ENCODE data around the gene EID3. TPM values are rescaled to one million over a fixed set of nuclear protein-coding genes. Genes with fewer than 3 reads are reported as not detected.

EID3 gene
- total and polyA plus RNA-seq, 2 of the 8 experiments (the other 6 are each of a cell fraction or from before 2014, with no cell fraction given), result 1.2 to 2.8 TPM

GRCh38 chr12:104342147-104342546, 38.6 kb downstream of the EID3 start:
- Histone ChIP-seq H2BK12ac (ENCODE audit: low read depth, low read length) (no peak overlapping the region), H3K4me1 (replicated peaks in 1 of 4; ENCODE audit: control insufficient read depth in 3 of 4, insufficient read depth in 4 of 4, low read length in 3 of 4) (no peaks in the 10 kb centered on the region), H3K4me2 (ENCODE audit: insufficient read depth in 1 of 2, low read depth in 2 of 2, low read length in 2 of 2) (no peak overlapping the region), H2AK5ac (ENCODE audit: low read depth, low read length) (no peak overlapping the region), H3K14ac (ENCODE audit: insufficient read length) (no peak overlapping the region), H4K5ac (ENCODE audit: insufficient read length, low read depth, low read length) (no peak overlapping the region), H2BK120ac (replicated peaks; ENCODE audit: low read depth, low read length) (no peak overlapping the region), H2BK5ac (ENCODE audit: low read depth, low read length) (no peak overlapping the region), H3K9me3 (ENCODE audit: insufficient read depth in 2 of 2, low read depth in 1 of 2, low read length in 1 of 2) (no peaks in the 10 kb centered on the region), H3K56ac (replicated peaks; ENCODE audit: insufficient read length, low read depth, low read length) (no peak overlapping the region), H2BK15ac (ENCODE audit: low read length) (no peak overlapping the region), H3K9ac (replicated peaks in 1 of 4; ENCODE audit: extremely low read depth in 1 of 4, low read depth in 3 of 4, low read length in 3 of 4) (no peak overlapping the region), H2BK20ac (ENCODE audit: low read length) (no peak overlapping the region), H3K79me2 (ENCODE audit: control insufficient read depth in 1 of 2, insufficient read depth in 2 of 2, low read length in 2 of 2) (no peaks in the 10 kb centered on the region), H4K20me1 (replicated peaks in 1 of 2; ENCODE audit: control insufficient read depth in 1 of 2, insufficient read depth in 2 of 2, low read length in 2 of 2) (peaks cover 0 to 2% of the 10 kb centered on the region in 2 experiments), H3K27me3 (replicated peaks in 1 of 4; ENCODE audit: control insufficient read depth in 3 of 4, extremely low read depth in 1 of 4, insufficient read depth in 3 of 4, low read length in 3 of 4) (no peaks in the 10 kb centered on the region), H3K79me1 (ENCODE audit: low read depth, low read length) (no peaks in the 10 kb centered on the region), H2AFZ (ENCODE audit: low read length) (no peak overlapping the region), H3K36me3 (ENCODE audit: control insufficient read depth in 2 of 4, insufficient read depth in 4 of 4, low read length in 3 of 4) (peaks cover 7 to 54% (median 32%) of the 10 kb centered on the region in 4 experiments; a peak in 7 of 8 replicates), H4K91ac (replicated peaks; ENCODE audit: insufficient read length, low read length) (no peak overlapping the region), H3K4me3 (ENCODE audit: extremely low read depth in 1 of 4, insufficient read depth in 2 of 4, low read depth in 3 of 4, low read length in 4 of 4) (no peak overlapping the region), H3K4ac (replicated peaks; ENCODE audit: insufficient read length, low read depth, low read length) (no peak overlapping the region), H4K8ac (ENCODE audit: extremely low read depth, insufficient read depth, low read length) (no peak overlapping the region), H3K18ac (ENCODE audit: extremely low read depth, low read length) (no peak overlapping the region), H3K27ac (ENCODE audit: low read depth, low read length) (no peak overlapping the region), H3K23ac (ENCODE audit: insufficient read length) (no peak overlapping the region), H3K23me2 (ENCODE audit: low read depth, low read length) (no peaks in the 10 kb centered on the region)
- ChIA-PET CTCF (ENCODE audit: partially characterized antibody) (interaction anchor here (0.6 to 1.5 kb wide), 3 partner anchors 23 to 246 kb away, joined by 3 to 5 read pairs (median 4); no protein-coding TSS in a partner anchor), POLR2A (ENCODE audit: partially characterized antibody) (interaction anchor here (1.7 to 2.6 kb wide), 2 partner anchors 12 to 14 kb away, joined by 4 to 10 read pairs; no protein-coding TSS in a partner anchor)
- FAIRE-seq (no peak), DNase-seq (ENCODE audit: low read depth in 1 of 2, low spot score in 2 of 2) (no peak)
- WGBS, 2 experiments (ENCODE audit: extremely low coverage in 1 of 2, insufficient coverage in 1 of 2, insufficient read length in 1 of 2, insufficient replicate concordance in 2 of 2, low coverage in 1 of 2, low lambda C conversion rate in 2 of 2, missing lambda C conversion rate in 1 of 2), result 90% methylated on average over 2 of the region's 2 CpGs; no CpG with 5 or more reads in 1 of the 2 experiments
- no peak for TF ChIP-seq SRF (IDR thresholded peaks at IDR 0.05; ENCODE audit: low read depth, low read length)
- no peak for TF ChIP-seq RXRA (IDR thresholded peaks at IDR 0.05; ENCODE audit: insufficient read depth, low read depth, low read length)
- no peak for TF ChIP-seq SUZ12 (IDR thresholded peaks at IDR 0.05; ENCODE audit: low read length)
- no peak for TF ChIP-seq SIN3A (conservative IDR thresholded peaks at IDR 0.05 in 1 of 2, IDR thresholded peaks at IDR 0.05 in 1 of 2; ENCODE audit: low read depth in 1 of 2, low read length in 2 of 2)
- no peak for TF ChIP-seq ATF2 (IDR thresholded peaks at IDR 0.05; ENCODE audit: low read length)
- TF ChIP-seq HDAC6 (IDR thresholded peaks at IDR 0.05; ENCODE audit: low read depth, low read length), result no peak
- no peak for TF ChIP-seq JUND (IDR thresholded peaks at IDR 0.05; ENCODE audit: low read length)
- no peak for TF ChIP-seq JUN (IDR thresholded peaks at IDR 0.05; ENCODE audit: low read depth, low read length)
- no peak for TF ChIP-seq ASH2L (IDR thresholded peaks at IDR 0.05; ENCODE audit: low read length)
- TF ChIP-seq EGR1 (IDR thresholded peaks at IDR 0.05; ENCODE audit: borderline replicate concordance, low read depth, low read length), result no peak
- TF ChIP-seq KDM1A (IDR thresholded peaks at IDR 0.05; ENCODE audit: borderline replicate concordance, low read length), result no peak
- no peak for TF ChIP-seq TBP (IDR thresholded peaks at IDR 0.05; ENCODE audit: low read depth, low read length)
- TF ChIP-seq POLR2A (IDR thresholded peaks at IDR 0.05; ENCODE audit: control extremely low read depth in 1 of 2, low read depth in 2 of 2, low read length in 2 of 2), result no peak
